ENCODE results near the gene C1GALT1. TPM values are rescaled to one million over a fixed set of nuclear protein-coding genes. Genes with fewer than 3 reads are reported as not detected.

The C1GALT1 gene
- total RNA-seq, 1 experiment from 2014 or later: 27.2 TPM

GRCh38 chr7:7164591-7164990, 17.8 kb upstream of the C1GALT1 start:
- TF ChIP-seq CBX3 (IDR thresholded peaks at IDR 0.05; ENCODE audit: low read depth): no peak
- TF ChIP-seq ZBTB33 (IDR thresholded peaks at IDR 0.05; ENCODE audit: extremely low read depth, insufficient replicate concordance, low read length): no peak
- TF ChIP-seq ZNF274 (IDR thresholded peaks at IDR 0.05; ENCODE audit: low read depth, low read length): no peak
- no peak for TF ChIP-seq SIN3A (IDR thresholded peaks at IDR 0.05; ENCODE audit: low read depth)
- TF ChIP-seq SP1 (IDR thresholded peaks at IDR 0.05; ENCODE audit: low read depth): no peak
- no peak for TF ChIP-seq EGR1 (IDR thresholded peaks at IDR 0.05; ENCODE audit: low read depth)
- no peak for TF ChIP-seq ZFX (IDR thresholded peaks at IDR 0.05)
- no peak for TF ChIP-seq REST (IDR thresholded peaks at IDR 0.05; ENCODE audit: low read depth)
- no peak for TF ChIP-seq CTCF (IDR thresholded peaks at IDR 0.05 in 2 of 3, conservative IDR thresholded peaks at IDR 0.05 in 1 of 3; ENCODE audit: borderline replicate concordance in 1 of 3, insufficient read depth in 1 of 3, low read depth in 2 of 3, low read length in 2 of 3)
- TF ChIP-seq CEBPB (IDR thresholded peaks at IDR 0.05; ENCODE audit: low read depth): no peak
- no peaks in the 10 kb centered on the region for H3K9me3 ChIP-seq (ENCODE audit: control insufficient read depth in 1 of 2, insufficient read depth in 1 of 2, low read depth in 1 of 2, low read length in 2 of 2)
- no peak for DNase-seq (ENCODE audit: low read depth, low spot score)
- no peak overlapping the region for H3K9ac ChIP-seq (ENCODE audit: low read length)
- ChIA-PET RAD21 (ENCODE audit: low non-redundant PET in 1 of 2, low total read pairs in 2 of 2, uncharacterized antibody in 2 of 2, unreplicated experiment in 2 of 2) (no interaction called here), POLR2A (interaction anchor here (1.0 kb wide), 1 partner anchor 17 kb away, joined by 3 read pairs; no protein-coding TSS in a partner anchor), CTCF (no interaction called here)
- no peak overlapping the region for H2AFZ ChIP-seq (ENCODE audit: low read depth, low read length, poor library complexity, severe bottlenecking)
- no peak for ATAC-seq
- no peaks in the 10 kb centered on the region for H3K79me2 ChIP-seq (ENCODE audit: insufficient read depth, low read length)
- H3K9me2 ChIP-seq (ENCODE audit: insufficient read depth): no peaks in the 10 kb centered on the region
- H3K4me1 ChIP-seq (ENCODE audit: control insufficient read depth in 1 of 2, insufficient read depth in 2 of 2, low read length in 2 of 2): no peaks in the 10 kb centered on the region
- no peaks in the 10 kb centered on the region for H3K36me3 ChIP-seq (ENCODE audit: control insufficient read depth in 1 of 2, insufficient read depth in 2 of 2, low read length in 2 of 2)
- H3K4me3 ChIP-seq (replicated peaks in 1 of 2; ENCODE audit: low read depth in 1 of 2, low read length in 2 of 2): no peak overlapping the region
- no TSS peak for BruUV-seq (replicated peaks)
- intact Hi-C loops (cut with micrococcal nuclease): no loop called here
- no peaks in the 10 kb centered on the region for H3K27me3 ChIP-seq (ENCODE audit: insufficient read depth, low read length)
- no peak overlapping the region for H3K27ac ChIP-seq (ENCODE audit: low read depth, low read length)
- H3K4me2 ChIP-seq (ENCODE audit: low read length): no peak overlapping the region
- no peaks in the 10 kb centered on the region for H4K20me1 ChIP-seq (ENCODE audit: insufficient read depth)

Data from HCT116 (cell line).